IPS-11a (cell line): Measurements from ENCODE around the gene CCT2.
"Not testable (repeated sequence)": the region's sequence is repeated elsewhere in the genome, so short reads cannot be mapped to it uniquely, and the experiment has no call there.

Experiments used
- H3K4me3 ChIP-seq: one replicate; pipeline ENCODE4 v1.5.1; 2013; ENCODE audit warnings: low read depth, low read length, control low read depth

The CCT2 gene

DNA sequence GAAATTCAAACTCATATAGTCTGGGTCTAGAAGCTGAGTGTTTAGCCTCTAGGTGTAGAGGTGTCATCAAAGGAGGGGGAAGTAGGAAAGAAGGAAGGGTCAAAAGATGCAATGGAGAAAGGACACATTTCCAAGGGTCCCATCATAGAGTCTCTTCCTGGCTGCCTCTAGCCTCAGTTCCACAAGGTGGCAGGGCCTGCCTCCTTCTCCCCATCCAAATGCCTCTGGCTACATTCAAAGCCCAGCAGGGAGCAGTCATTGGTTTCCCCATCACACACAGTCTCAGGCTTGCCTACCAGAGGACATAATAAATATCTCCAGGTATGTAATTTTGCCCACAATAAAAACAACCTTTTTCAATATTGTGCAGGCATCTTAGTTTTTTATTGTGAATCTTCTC lies 2.1 kb upstream of the CCT2 start:
- H3K4me3 ChIP-seq = no peak overlapping the region

DNA sequence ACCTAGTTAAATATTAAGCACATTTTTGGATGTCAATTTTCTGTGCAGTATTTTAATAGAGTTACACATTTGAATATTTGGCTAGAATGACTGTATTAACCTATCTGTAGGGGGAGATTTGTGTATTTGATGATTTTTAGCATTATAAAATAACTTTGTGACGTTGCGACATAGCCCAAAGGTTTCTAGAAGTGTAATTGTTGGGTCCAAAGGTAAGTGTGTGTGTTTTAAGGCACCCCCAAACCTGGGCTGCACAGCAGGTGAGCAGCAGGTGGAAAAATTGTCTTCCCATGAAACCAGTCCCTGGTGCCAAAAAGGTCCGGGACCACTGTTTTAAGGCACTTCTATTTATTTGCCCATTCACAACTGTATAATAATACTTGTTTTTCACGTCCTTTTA lies 3.3 kb downstream of the CCT2 start:
- no peak overlapping the region for H3K4me3 ChIP-seq

DNA sequence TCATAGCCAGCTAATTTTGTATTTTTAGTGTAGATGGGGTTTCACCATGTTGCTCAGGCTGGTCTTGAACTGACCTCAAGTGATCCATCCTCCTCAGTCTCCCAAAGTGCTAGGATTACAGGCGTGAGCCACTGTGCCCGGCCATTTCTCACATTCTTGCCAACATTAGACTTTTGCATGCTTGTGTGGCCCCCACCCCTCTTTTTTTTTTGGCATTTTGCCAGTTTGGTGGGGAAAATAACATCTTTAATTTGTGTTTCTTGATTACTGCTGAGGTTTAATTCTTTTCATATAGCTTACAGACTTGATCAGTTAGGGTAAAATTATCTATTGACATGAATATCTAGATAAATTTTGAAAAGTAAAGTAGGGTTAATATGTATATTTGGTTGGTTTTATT lies 3.8 kb downstream of the CCT2 start:
- no peak overlapping the region for H3K4me3 ChIP-seq

DNA sequence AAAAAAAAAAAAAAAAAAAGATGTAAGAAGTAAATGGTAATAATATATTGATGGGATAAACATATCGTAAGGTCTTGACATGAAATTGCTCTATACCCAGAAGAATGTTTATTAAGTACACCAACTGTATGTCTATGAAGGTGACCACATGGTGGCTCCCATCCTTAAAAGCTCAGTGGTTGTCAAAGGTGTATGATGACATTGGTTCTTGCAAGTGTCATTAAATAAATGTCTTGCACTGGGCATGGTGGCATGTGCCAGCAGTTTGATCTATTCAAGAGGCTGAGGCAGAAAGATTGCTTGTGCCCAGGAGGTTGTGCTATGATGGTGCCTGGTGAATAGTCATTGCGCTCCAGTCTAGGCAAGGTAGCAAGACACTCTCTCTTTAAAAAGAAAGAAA lies 10.4 kb downstream of the CCT2 start:
- no peak overlapping the region for H3K4me3 ChIP-seq

DNA sequence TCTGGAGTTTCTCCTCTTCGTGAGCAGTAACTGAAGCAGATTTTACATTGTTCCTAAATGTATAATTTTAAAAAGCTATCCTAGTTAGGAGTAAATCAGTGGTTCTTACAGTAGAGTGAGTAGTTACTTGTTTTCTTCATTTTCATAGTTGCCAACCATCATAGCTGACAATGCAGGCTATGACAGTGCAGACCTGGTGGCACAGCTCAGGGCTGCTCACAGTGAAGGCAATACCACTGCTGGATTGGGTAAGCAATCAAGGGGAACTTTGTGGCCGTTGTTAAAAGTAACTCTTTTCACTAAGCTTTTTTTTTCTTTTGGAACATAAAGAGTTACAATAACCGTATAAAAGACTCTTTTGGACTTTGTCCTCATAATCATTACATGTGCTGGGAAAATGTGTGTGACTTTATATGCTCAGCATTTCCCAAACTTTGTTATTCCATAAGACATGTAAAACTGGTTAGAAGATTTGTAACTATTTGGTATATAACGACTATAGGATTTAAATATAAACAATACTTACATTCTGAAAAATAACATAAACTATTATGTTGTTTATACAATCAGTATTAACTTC lies 13.0 kb downstream of the CCT2 start:
- H3K4me3 ChIP-seq = no peak overlapping the region

DNA sequence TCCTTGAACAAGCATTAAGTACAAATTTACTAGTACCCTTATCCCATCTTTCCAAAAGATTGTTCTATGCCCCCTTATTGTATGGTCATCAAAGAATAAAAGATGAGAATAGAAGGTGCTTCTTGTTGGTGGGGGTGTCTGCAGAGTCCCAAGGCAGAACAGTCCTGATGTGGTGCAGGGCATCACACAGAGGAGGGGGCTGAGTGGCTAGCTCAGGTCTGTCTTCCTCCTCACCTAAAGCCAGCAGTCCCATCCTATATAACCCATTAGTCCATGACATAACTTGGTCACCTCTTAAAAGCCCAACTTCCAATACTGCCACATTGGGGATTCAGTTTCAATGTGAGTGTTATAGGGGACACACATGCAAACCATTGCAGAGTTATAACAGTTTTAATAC lies 15.5 kb downstream of the CCT2 start:
- no peak overlapping the region for H3K4me3 ChIP-seq

DNA sequence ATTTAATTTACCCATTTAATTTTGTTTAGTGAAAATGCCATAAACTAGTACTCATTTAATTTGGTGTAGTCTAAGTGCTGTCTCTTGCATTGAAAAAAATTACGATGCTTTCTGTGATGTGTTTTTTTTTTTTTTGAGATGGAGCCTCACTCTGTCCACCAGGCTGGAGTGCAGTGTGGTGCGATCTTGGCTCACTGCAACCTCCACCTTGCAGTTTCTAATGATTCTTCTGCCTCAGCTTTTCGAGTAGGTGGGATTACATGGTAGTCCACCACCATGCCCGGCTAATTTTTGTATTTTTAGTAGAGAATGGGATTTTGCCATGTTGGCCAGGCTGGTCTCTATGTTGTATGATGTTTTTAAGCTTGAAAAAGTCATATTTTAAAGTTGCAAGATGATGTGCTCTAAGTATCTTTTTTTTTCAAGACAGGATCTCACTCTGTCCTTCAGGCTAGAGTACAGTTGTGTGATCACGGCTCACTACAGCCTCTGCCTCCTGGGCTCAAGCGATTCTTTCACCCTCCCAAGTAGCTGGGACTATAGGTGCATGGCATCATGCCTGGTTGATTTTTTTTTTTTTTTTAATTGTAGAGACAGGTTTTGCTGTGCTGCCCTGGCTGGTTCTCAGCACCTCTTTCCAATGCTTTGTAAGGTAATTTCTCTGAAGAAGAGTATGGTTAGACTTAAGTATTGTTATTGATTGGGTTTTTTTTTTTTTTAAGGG lies 16.9 kb downstream of the CCT2 start:
- H3K4me3 ChIP-seq = no peak overlapping the region

DNA sequence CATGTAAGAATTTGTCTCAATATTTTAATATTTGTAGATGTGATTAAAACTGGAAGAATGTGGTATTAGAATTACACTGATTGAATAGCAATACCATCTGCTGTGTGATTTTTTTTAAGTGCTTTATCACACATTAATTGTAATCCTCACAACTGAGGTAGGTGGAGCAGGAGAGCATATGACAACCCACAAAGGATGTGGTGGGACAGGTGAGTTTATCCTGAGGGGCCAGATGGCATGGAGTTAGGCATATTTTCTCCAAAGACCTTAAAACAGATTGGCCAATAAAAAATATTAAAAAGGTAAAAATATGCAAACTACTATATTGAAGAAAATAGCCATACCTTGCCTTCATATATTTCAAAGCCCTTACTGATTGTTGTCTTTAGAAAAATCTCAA lies 17.7 kb downstream of the CCT2 start:
- H3K4me3 ChIP-seq = no peak overlapping the region

DNA sequence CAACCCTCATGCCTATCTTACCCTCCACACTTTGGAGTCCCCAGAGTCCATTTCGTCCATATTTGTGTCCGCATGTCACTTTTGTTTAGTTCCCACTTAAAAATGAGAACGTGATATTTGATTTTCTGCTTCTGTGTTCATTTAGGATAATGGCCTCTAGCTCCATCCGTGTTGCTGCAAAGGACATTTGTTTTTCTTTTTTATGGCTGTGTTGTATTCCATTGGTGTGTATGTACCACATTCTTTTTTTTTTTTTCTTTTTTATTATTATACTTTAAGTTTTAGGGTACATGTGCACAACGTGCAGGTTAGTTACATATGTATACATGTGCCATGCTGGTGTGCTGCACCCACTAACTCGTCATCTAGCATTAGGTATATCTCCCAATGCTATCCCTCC lies 18.3 kb downstream of the CCT2 start:
- H3K4me3 ChIP-seq = not testable (repeated sequence)

DNA sequence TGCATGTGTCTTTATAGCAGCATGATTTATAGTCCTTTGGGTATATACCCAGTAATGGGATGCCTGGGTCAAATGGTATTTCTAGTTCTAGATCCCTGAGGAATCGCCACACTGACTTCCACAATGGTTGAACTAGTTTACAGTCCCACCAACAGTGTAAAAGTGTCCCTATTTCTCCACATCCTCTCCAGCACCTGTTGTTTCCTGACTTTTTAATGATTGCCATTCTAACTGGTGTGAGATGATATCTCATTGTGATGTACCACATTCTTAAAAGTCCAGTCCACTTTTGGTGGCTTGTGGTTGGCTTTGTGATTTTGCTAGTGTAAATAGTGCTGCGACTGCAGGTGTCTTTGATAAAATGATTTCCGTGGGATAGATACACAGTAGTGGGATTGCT lies 19.0 kb downstream of the CCT2 start:
- not testable (repeated sequence) for H3K4me3 ChIP-seq

DNA sequence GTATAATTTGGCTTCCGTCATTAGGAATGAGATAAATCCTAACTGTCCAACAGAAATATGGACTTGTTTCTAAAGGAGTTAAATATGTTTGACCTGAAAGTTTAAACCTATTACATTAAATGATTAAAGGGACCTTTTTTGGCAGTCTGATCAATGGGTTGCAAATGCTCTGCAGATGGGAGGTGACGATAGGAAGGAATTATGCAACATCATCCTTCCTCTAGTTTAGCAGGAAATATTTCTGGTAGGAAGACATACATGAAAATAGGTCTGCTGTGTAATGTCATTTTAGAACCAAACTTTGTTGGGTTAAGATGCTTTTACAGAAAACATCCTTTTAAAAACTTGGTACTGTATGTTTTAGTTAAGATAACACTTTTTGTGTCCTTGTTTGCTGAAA lies 22.9 kb downstream of the CCT2 start:
- no peak overlapping the region for H3K4me3 ChIP-seq

DNA sequence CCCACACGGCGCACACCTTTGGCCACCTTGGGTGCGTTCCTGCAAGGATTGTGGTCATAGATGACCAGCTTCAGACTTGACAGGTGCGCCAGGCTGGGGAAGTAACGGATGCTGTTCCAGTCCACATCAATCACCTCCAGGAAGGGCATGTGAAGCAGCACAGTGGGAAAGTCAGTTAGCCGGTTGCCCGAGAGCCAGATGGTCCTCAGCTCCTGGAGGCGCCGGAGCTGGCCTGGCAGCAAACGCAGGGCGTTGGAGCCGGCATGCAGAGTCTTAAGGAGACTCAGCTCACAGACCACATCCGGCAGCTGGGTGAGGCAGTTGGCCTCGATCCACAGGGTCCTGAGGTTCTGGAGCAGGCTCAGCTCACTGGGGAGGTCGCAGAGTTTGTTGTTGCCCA lies 24.9 kb downstream of the CCT2 start:
- no peak overlapping the region for H3K4me3 ChIP-seq

DNA sequence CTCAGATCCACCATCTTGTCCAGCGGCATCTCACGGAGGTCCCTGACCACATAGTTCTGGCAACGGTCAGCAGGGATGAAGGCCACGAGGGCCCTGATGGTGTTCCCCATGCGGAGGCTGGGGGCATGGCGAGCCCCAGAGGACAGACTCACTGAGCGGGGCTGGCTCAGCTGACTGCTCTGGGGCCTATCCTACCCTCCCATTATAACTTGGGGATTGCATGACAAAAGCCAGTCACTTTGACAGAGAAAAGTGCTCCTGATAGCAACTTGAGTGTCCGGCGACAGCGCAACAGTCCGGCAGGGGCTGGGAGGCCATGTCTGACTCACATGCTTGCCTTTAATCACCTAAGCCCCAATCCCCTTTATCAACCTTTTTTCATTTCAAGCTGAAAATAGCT lies 25.5 kb downstream of the CCT2 start, which contains the start of gene LRRC10:
LRRC10 (minus strand) TSS at position 179 of the 400 bp plus-strand sequence; CDS start at position 110, 69 bp downstream.
- no peak within 1 kb of the TSS for H3K4me3 ChIP-seq

DNA sequence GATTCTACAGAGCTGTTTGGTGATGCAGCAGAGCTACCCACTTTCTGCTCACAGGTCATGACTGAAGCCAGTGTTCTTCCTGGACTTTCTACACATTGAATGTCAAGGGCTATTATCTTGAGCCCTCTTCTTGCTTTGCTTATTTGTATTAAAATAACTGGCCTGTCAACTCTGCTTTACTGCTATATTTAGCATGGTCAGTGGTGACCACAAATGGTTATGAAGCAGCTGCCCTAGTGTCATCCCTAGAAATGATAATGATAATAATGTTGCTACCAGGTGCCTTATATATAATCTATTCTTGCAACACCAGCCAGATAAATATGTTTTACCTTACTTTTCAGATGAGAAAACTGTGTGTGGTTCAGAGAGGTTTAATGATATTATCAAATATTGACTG lies 28.1 kb downstream of the CCT2 start:
- no peak overlapping the region for H3K4me3 ChIP-seq

DNA sequence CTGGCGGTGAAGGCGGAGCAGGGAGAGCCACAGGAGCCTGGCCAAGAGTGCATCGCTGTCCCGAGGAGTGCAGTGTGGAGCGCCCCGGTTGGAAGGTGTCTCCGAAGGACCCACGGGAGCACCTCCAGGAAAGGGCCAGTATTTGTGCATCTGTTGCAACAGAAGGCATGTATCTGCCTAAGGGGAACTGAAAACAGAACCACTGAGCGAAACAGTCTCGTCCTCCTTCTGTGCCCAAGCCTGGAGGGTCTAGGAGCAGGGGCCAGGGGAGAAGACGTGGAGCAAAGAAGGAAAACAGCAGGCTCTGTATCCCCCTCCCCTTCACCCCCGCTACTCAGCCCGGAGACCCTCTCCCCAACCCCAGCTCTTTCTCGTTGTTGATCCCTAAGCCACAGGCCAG lies 30.8 kb downstream of the CCT2 start:
- H3K4me3 ChIP-seq = no peak overlapping the region

DNA sequence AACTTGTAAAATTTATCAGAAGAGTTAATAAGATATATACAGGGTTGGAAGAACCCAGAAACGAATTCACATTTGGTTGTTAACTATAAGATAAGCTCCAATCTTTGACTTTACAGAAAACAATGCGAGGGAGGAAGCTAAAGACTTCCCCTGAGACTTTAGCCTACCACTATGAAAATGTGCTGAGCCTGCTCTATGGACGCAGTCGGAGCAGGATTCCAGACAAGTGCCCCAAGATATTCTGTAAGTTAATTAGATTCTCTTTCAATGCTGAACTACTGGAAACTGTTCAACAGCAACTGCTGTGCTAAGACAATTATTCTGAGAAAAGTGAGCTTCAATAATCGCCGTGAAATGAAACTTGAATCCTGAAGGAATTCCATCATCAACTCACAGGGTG lies 33.8 kb downstream of the CCT2 start:
- H3K4me3 ChIP-seq = no peak overlapping the region

DNA sequence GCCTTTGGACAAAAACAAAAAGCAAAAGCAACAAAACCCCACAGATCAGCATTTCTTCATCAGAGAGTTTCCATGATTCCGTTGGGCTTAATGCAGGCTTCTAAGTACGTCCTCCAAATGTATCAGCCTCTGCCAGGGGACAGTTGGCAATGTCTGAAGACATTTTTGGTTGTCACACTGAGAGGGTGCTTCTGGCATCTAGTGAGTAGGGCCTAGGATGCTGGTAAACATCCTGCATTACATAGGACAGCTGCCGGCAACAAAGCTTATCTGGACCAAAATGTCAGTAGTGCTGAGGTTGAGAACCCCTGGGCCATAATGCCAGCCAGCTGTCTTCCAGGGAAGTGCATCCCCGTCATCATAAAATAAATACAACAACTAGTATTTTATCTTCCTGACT lies 34.8 kb downstream of the CCT2 start:
- H3K4me3 ChIP-seq = no peak overlapping the region

DNA sequence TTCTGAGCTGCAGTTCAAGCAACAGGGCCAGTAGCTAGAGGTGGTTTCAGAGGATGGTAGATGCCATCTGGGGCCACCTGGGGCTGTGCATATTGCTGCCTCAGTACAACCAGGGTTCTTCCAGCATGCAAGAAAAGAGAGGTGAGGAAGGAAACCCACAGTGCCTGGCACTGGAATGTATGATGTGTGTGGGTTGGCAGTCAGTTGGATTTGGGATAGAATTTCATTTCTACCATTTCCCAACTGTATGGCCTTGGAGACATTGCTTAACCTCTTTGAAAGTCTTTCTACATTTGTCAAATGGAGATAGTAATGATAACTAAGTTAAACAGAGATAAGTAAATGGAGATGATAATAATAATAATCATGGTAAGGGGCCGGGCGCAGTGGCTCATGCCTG lies 35.7 kb downstream of the CCT2 start:
- H3K4me3 ChIP-seq = no peak overlapping the region

DNA sequence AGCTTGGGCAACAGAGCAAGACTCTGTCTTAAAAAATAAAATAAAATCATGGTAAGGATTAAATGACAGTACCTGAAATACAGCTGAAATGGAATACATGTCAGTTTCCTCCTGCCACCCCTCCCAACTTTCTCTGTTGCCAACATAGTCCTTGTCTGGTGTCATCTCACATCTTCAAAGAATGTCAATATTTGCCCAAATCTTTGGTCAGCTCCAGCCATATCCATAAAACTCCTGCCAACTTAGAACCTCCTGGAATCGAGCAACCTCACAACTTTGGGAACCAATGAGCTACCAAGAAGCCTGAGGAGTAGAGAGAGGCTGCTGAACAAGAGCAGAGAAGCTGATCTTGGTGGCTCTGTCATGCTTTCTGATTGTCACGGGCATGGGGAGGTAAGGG lies 36.3 kb downstream of the CCT2 start:
- no peak overlapping the region for H3K4me3 ChIP-seq

DNA sequence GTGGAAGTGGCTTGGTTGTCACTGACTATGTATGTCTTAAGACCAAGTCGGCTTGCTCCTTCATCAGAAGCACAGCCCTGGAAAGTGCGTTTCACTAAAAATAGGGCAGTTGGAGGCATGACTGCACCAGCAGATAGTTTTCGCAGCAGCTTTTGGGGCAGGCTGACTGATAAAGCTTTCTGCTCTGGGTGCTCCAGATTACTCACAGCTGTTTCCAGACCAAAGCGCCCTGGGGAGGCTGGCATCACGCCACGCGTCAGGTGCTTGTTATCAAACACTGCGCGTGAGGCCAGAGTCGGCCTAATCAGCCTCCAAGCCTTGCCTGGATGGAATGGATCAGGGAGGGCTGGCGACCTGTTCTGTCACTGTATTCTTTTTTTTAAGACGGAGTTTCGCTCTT lies 38.7 kb downstream of the CCT2 start:
- no peak overlapping the region for H3K4me3 ChIP-seq

DNA sequence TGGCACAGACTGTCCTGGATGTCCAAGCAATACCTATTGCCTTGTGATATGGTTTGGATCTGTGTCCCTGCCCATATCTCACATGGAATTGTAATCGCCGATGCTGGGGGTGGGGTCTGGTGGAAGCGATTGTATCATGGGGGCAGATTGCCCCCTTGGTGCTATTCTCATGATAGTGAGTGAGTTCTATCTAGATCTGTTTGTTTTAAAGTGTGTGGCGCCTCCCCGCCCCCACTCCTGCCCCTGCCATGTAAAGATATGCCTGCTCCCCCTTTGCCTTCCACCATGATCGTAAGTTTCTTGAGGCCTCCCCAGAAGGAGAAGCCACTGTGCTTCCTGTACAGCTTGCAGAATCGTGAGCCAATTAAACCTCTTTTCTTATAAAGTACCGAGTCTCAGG lies 42.2 kb downstream of the CCT2 start:
- no peak overlapping the region for H3K4me3 ChIP-seq

DNA sequence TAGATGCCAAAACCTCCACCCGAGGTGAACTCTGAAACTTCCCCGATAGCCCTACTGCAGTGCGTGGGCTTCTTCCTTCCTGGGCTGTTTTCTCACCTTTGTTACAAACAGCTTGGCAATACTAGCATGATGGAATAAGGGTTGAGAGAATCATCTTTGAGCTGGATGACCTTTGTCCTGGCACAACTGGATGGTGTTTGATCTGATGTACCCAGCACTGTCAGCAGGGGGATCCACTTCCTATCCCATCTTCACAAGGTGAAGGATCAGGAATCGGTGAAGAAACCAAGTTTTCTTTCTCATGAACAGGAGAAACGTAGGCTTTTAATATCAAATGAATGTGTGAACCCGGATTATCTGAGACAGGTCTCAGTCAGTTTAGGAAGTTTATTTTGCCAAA lies 44.9 kb downstream of the CCT2 start:
- H3K4me3 ChIP-seq = no peak overlapping the region

DNA sequence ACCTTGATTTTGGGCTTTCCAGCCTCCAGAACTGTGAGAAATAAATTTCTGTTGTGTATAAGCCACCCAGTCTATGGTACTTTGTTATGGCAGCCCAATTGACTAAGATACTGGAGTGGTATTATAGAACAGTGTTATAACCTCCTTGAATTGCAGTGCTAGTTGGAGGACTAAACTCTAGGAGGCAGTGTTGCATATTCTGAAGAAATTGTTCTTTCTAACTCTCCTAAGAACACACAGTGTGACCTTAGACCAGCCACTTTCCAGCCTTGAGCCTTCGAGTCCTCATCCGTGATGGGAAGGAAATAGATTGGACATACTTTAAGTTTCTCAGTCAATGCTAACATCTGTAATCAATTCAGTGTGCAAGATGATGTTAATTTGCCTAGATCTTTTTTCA lies 47.8 kb downstream of the CCT2 start:
- no peak overlapping the region for H3K4me3 ChIP-seq
